Tibial artery (tissue), 4 donors: Measurements from ENCODE around the gene TAPBPL.

Source experiments
- DNase-seq, 2 donors: peaks; one replicate each; pipeline ENCODE4 v3.0.0-alpha.2; 2019
- H3K27ac ChIP-seq, 2 donors: fragments of 200-600 bp; sonication (generic) in 1 of 2; 1 replicate in 1 of 2; 2 replicates in 1 of 2; pipeline ENCODE4 v1.5.1; 2018 to 2019; ENCODE audit warnings: mild to moderate bottlenecking in 1 of 2
- H3K27me3 ChIP-seq, 2 donors: fragments of 200-600 bp; sonication (generic) in 1 of 2; one replicate each; pipeline versions ENCODE4 v1.5.1 to v1.6.0; 2016 to 2019
- H3K36me3 ChIP-seq, 3 donors: fragments of 200-600 bp; sonication (generic) in 2 of 3; one replicate each; pipeline ENCODE4 v1.5.1; 2016 to 2019; ENCODE audit warnings: mild to moderate bottlenecking in 2 of 3
- H3K4me1 ChIP-seq, 4 donors: fragments of 200-600 bp; sonication (generic) in 2 of 4; 1 replicate in 3 of 4; 2 replicates in 1 of 4; pipeline ENCODE4 v1.5.1; 2016 to 2019
- H3K4me3 ChIP-seq, 2 donors: fragments of 200-600 bp; sonication (generic) in 1 of 2; 1 replicate in 1 of 2; 2 replicates in 1 of 2; pipeline ENCODE4 v1.5.1; 2018 to 2019; ENCODE audit warnings: mild to moderate bottlenecking in 2 of 2
- H3K9me3 ChIP-seq, 3 donors: fragments of 200-600 bp; sonication (generic) in 1 of 3; one replicate each; pipeline ENCODE4 v1.5.1; 2016 to 2019
- intact Hi-C: fragments of 100-400 bp; cut with DNase I; formaldehyde crosslinking; loops from one replicate; pipeline ENCODE4 v1.15.0; 2023; ENCODE audit warnings: low total_unique reads
- TF ChIP-seq, protein P1 (sequence below), 2 experiments: fragments of 200-600 bp in 1 of 2; fragments of 450-650 bp in 1 of 2; IDR thresholded peaks; one replicate each; pipeline ENCODE4 v1.5.1; 2017 to 2019; ENCODE audit warnings: antibody characterized with exemption in 2 of 2, mild to moderate bottlenecking in 1 of 2, moderate library complexity in 1 of 2

TAPBPL gene

DNA sequence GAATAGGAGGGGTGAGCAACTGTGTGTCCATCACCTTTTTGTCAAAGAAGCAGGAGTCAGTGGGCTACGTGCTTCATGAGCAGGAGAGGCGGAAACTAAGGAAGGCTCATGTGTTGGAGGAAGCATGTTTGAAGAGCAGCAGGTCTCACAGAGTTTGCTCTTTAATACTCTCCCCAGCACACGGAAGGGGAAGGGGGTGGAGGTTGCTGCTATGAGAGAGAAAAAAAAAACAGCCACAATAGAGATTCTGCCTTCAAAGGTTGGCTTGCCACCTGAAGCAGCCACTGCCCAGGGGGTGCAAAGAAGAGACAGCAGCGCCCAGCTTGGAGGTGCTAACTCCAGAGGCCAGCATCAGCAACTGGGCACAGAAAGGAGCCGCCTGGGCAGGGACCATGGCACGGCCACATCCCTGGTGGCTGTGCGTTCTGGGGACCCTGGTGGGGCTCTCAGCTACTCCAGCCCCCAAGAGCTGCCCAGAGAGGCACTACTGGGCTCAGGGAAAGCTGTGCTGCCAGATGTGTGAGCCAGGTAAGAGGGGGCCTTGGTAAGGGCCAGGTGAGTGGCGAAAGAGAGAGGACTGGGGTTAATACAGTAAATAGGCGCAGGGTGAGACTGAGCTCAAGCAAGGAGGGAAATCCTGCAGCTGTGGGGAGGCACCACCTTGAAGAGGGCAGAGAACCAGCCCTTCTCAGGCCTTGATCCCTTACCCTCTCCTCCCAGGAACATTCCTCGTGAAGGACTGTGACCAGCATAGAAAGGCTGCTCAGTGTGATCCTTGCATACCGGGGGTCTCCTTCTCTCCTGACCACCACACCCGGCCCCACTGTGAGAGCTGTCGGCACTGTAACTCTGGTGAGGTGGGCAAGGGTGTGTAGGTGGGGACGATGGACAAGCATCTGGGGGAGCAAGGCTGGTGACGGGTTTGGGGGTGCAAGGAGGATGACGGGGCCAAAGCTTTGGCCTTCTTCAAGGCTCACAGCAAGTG lies 6.8 kb upstream of the TAPBPL start, which contains the start of gene CD27:
Gene CD27 (plus strand): TSS at position 252 of the 985 bp plus-strand sequence. CDS start 141 bp downstream, at position 393.
- DNase-seq = no peak
- intact Hi-C loops = no loop called here
- no peaks in the 10 kb centered on the region for H3K27me3 ChIP-seq
- H3K4me3 ChIP-seq = no peak within 1 kb of the TSS
- no peak within 1 kb of the TSS for H3K27ac ChIP-seq
- TF ChIP-seq, protein P1, sequence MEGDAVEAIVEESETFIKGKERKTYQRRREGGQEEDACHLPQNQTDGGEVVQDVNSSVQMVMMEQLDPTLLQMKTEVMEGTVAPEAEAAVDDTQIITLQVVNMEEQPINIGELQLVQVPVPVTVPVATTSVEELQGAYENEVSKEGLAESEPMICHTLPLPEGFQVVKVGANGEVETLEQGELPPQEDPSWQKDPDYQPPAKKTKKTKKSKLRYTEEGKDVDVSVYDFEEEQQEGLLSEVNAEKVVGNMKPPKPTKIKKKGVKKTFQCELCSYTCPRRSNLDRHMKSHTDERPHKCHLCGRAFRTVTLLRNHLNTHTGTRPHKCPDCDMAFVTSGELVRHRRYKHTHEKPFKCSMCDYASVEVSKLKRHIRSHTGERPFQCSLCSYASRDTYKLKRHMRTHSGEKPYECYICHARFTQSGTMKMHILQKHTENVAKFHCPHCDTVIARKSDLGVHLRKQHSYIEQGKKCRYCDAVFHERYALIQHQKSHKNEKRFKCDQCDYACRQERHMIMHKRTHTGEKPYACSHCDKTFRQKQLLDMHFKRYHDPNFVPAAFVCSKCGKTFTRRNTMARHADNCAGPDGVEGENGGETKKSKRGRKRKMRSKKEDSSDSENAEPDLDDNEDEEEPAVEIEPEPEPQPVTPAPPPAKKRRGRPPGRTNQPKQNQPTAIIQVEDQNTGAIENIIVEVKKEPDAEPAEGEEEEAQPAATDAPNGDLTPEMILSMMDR (IDR thresholded peaks at IDR 0.05) = no peak
- H3K4me1 ChIP-seq = peaks cover 0 to 12% (median 6%) of the 10 kb centered on the region in 4 donors
- peaks cover 12 to 70% (median 32%) of the 10 kb centered on the region in 3 donors for H3K36me3 ChIP-seq
- H3K9me3 ChIP-seq = no peaks in the 10 kb centered on the region

DNA sequence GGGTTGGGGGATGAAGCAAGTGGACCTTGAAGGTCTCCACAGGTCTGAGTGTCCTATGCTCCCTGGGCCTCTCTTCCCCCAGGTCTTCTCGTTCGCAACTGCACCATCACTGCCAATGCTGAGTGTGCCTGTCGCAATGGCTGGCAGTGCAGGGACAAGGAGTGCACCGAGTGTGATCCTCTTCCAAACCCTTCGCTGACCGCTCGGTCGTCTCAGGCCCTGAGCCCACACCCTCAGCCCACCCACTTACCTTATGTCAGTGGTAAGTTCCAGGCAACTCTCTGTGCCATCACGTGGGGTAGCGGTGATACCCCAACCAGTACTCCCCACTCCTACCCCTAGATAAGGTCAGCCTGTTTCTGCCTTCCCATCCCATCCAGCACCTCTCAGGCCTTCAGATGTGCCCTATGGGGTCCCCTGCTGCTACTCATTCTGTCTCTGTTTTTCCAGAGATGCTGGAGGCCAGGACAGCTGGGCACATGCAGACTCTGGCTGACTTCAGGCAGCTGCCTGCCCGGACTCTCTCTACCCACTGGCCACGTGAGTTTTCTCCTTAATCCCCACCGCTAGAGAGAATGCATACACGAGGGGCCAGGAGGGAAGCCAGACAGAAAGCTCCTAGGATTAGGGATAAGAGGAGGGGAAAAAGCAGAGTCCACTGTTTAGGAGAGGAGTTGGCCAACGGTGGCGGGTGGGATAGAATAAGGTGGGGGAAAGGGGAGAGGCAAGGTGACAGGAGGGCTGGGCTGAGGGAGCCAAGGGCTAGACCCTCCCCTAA lies 1.6 kb upstream of the TAPBPL start:
- peak overlapping the region; percentile 97 to 98 for H3K27ac ChIP-seq
- no peak for DNase-seq
- TF ChIP-seq, protein P1 (IDR thresholded peaks at IDR 0.05) = no peak
- H3K9me3 ChIP-seq = no peaks in the 10 kb centered on the region
- H3K36me3 ChIP-seq = peaks cover 10 to 50% (median 32%) of the 10 kb centered on the region in 3 donors
- no peaks in the 10 kb centered on the region for H3K27me3 ChIP-seq
- intact Hi-C loops = no loop called here
- H3K4me3 ChIP-seq = peak overlapping the region; percentile 73 to 88
- peaks cover 0 to 36% (median 30%) of the 10 kb centered on the region in 4 donors for H3K4me1 ChIP-seq

DNA sequence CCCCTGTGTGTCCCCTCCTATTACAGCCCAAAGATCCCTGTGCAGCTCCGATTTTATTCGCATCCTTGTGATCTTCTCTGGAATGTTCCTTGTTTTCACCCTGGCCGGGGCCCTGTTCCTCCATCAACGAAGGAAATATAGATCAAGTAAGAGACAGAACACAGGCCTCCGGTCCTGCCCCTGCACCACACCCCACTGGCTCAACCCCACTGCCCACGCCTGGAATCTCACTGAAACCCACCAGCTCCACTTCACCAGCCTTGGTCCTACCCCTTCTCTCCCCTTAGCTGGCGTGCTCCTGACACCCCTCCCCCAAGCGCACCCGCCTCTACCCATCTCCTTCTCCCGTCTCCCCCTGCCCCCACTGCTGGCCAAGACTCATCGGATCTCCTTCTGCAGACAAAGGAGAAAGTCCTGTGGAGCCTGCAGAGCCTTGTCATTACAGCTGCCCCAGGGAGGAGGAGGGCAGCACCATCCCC lies 934 bp upstream of the TAPBPL start:
- TF ChIP-seq, protein P1 (IDR thresholded peaks at IDR 0.05) = no peak
- DNase-seq = peak in 1 of 2 donors; percentile 42
- intact Hi-C loops = no loop called here

DNA sequence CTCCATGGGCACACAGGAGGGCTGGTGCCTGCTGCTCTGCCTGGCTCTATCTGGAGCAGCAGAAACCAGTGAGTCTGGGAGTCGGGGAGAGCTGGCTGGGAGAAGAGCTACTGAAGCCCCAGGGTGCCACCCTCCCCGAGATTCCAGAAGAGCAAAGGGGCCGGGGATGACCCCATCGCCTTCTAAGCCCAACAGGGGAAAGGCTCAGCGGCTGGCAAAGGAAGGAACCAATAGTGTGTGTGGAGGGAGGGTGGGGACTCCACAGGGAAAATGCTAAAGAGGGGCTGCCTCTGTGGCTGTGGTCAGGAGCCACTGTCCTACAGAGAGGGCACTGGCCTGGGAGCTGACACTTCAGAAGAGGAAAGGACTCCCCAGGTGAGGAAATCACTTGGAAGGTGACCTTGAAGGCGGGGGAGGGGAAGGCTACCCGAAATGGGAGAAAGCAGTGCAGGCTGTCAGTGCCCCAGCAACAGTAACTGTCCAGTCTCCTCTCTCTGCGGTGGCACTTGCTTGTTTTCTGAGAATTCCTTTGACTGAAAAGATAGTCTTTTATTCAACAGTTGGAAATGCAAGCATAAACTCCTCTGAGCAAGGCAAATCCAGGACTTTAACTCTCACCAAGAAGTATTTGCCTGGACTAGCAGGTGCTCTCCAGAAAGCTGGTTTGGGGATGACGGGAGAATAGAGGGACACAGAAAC lies 552 bp downstream of the TAPBPL start:
- Histone ChIP-seq H3K27ac (peak overlapping the region; percentile 97 to 98), H3K27me3 (no peaks in the 10 kb centered on the region), H3K4me1 (peaks cover 0 to 36% (median 30%) of the 10 kb centered on the region in 4 donors), H3K4me3 (peak overlapping the region; percentile 73 to 88), H3K9me3 (no peaks in the 10 kb centered on the region), H3K36me3 (peaks cover 6 to 43% (median 20%) of the 10 kb centered on the region in 3 donors)
- intact Hi-C loops = no loop called here
- DNase-seq = no peak
- TF ChIP-seq, protein P1 (IDR thresholded peaks at IDR 0.05) = no peak

More for the DNA sequence above, 934 bp upstream of the TAPBPL start:
- Histone ChIP-seq H3K27me3 (no peaks in the 10 kb centered on the region), H3K36me3 (peaks cover 10 to 48% (median 26%) of the 10 kb centered on the region in 3 donors), H3K27ac (peak overlapping the region; percentile 97 to 98), H3K4me3 (peak overlapping the region; percentile 73 to 88), H3K4me1 (peaks cover 0 to 36% (median 30%) of the 10 kb centered on the region in 4 donors), H3K9me3 (no peaks in the 10 kb centered on the region)
